ENCODE data around the gene RNF115.

- TF ChIP-seq POLR2A (IDR thresholded peaks at IDR 0.05), result no peak
- no peak for TF ChIP-seq CTCF (IDR thresholded peaks at IDR 0.05)
These were observed 66.5 kb downstream of the RNF115 start for GRCh38 chr1:145757420-145757819.
